ENCODE measurements around the gene ABITRAM.

- TF ChIP-seq POLR2A (IDR thresholded peaks at IDR 0.05), result no peak
- TF ChIP-seq CTCF (IDR thresholded peaks at IDR 0.05), result no peak
- TF ChIP-seq EP300 (IDR thresholded peaks at IDR 0.05), result no peak
Measured at GRCh38 chr9:108983885-108984284, 49.7 kb downstream of the ABITRAM start.

All from ovary (tissue), 3 donors.